HPDE6-E6E7 (cell line): ENCODE measurements around the gene ZNF45.
"Not testable (repeated sequence)": the region's sequence is repeated elsewhere in the genome, so short reads cannot be mapped to it uniquely, and the experiment has no call there.

Experiments
- DNase-seq: peaks from one replicate; pipeline ENCODE4 v3.0.0; 2011; ENCODE audit warnings: missing footprints; ENCODE audit errors: extremely low spot score

The ZNF45 gene

GRCh38 chr19:43934985-43935708, at the start of gene ZNF45:
ZNF45 (minus strand) TSS chr19:43935282; CDS start chr19:43922185, 13,097 bp downstream.
- peak; percentile 94 for DNase-seq

- no peak for DNase-seq
These were observed 49.6 kb upstream of the ZNF45 start for GRCh38 chr19:43984687-43985000.

GRCh38 chr19:43983912-43984686, 49.0 kb upstream of the ZNF45 start, which contains the start of gene ZNF155:
ZNF155 (plus strand) TSS chr19:43984188; CDS start chr19:43988544, 4,356 bp downstream.
- DNase-seq, result peak; percentile 90

GRCh38 chr19:43983544-43983911, 48.4 kb upstream of the ZNF45 start:
- DNase-seq, result no peak

GRCh38 chr19:43976732-43977131, 41.6 kb upstream of the ZNF45 start:
- DNase-seq, result no peak

- DNase-seq, result no peak
These were observed 31.1 kb upstream of the ZNF45 start for GRCh38 chr19:43966079-43966694.

- no peak for DNase-seq
These were observed 25.3 kb upstream of the ZNF45 start for GRCh38 chr19:43960411-43960810.

GRCh38 chr19:43957891-43958290, 22.8 kb upstream of the ZNF45 start:
- no peak for DNase-seq

- no peak for DNase-seq
These were observed 21.7 kb upstream of the ZNF45 start for GRCh38 chr19:43956827-43957226.

- DNase-seq, result peak; percentile 90
These were observed 16.0 kb upstream of the ZNF45 start, which contains the start of gene ZNF221 for GRCh38 chr19:43950834-43951645. ZNF221 (plus strand) TSS chr19:43951228; CDS start chr19:43962727, 11,499 bp downstream.

- DNase-seq, result not testable (repeated sequence)
These were observed 14.7 kb upstream of the ZNF45 start for GRCh38 chr19:43949803-43950202.

GRCh38 chr19:43947412-43947811, 12.3 kb upstream of the ZNF45 start:
- DNase-seq, result not testable (repeated sequence)

GRCh38 chr19:43941209-43941608, 6.1 kb upstream of the ZNF45 start:
- no peak for DNase-seq

- no peak for DNase-seq
These were observed 5.6 kb upstream of the ZNF45 start for GRCh38 chr19:43940719-43941118.

- DNase-seq, result no peak
These were observed 4.6 kb upstream of the ZNF45 start for GRCh38 chr19:43939557-43940260.

- DNase-seq, result no peak
These were observed 1.1 kb upstream of the ZNF45 start for GRCh38 chr19:43936188-43936587.

- peak; percentile 8 for DNase-seq
These were observed 762 bp downstream of the ZNF45 start for GRCh38 chr19:43934055-43934984.

- no peak for DNase-seq
These were observed 6.3 kb downstream of the ZNF45 start for GRCh38 chr19:43928820-43929219.

- no peak for DNase-seq
These were observed 11.2 kb downstream of the ZNF45 start for GRCh38 chr19:43923875-43924274.

- no peak for DNase-seq
These were observed 21.0 kb downstream of the ZNF45 start for GRCh38 chr19:43914051-43914450.
